Measurements from ENCODE around the gene STYXL1.

STYXL1 gene

GRCh38 chr7:76074306-76074971 is 26.6 kb upstream of the STYXL1 start:
- TF ChIP-seq, protein P1, sequence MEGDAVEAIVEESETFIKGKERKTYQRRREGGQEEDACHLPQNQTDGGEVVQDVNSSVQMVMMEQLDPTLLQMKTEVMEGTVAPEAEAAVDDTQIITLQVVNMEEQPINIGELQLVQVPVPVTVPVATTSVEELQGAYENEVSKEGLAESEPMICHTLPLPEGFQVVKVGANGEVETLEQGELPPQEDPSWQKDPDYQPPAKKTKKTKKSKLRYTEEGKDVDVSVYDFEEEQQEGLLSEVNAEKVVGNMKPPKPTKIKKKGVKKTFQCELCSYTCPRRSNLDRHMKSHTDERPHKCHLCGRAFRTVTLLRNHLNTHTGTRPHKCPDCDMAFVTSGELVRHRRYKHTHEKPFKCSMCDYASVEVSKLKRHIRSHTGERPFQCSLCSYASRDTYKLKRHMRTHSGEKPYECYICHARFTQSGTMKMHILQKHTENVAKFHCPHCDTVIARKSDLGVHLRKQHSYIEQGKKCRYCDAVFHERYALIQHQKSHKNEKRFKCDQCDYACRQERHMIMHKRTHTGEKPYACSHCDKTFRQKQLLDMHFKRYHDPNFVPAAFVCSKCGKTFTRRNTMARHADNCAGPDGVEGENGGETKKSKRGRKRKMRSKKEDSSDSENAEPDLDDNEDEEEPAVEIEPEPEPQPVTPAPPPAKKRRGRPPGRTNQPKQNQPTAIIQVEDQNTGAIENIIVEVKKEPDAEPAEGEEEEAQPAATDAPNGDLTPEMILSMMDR (IDR thresholded peaks at IDR 0.05; ENCODE audit: low read depth, low read length) = no peak
- H3K27me3 ChIP-seq = no peaks in the 10 kb centered on the region
- H3K4me3 ChIP-seq (ENCODE audit: low read depth, low read length) = no peak overlapping the region
- DNase-seq = no peak
- no peaks in the 10 kb centered on the region for H3K9me3 ChIP-seq
- H3K36me3 ChIP-seq = no peaks in the 10 kb centered on the region
- H3K4me1 ChIP-seq = no peaks in the 10 kb centered on the region

- DNase-seq = no peak
- TF ChIP-seq, protein P1 (IDR thresholded peaks at IDR 0.05; ENCODE audit: low read depth, low read length) = no peak
- Histone ChIP-seq H3K36me3 (no peaks in the 10 kb centered on the region), H3K9me3 (no peaks in the 10 kb centered on the region), H3K27me3 (no peaks in the 10 kb centered on the region), H3K4me1 (no peaks in the 10 kb centered on the region), H3K4me3 (ENCODE audit: low read depth, low read length) (no peak overlapping the region)
Measured at GRCh38 chr7:76073335-76073990, 25.7 kb upstream of the STYXL1 start.

- Histone ChIP-seq H3K4me3 (ENCODE audit: low read depth, low read length) (no peak overlapping the region), H3K27me3 (no peaks in the 10 kb centered on the region), H3K4me1 (no peaks in the 10 kb centered on the region), H3K9me3 (no peaks in the 10 kb centered on the region), H3K36me3 (peaks cover 4% of the 10 kb centered on the region)
- TF ChIP-seq, protein P1 (IDR thresholded peaks at IDR 0.05; ENCODE audit: low read depth, low read length) = no peak
- DNase-seq = no peak
Measured at GRCh38 chr7:76072243-76073148, 24.7 kb upstream of the STYXL1 start.

DNA sequence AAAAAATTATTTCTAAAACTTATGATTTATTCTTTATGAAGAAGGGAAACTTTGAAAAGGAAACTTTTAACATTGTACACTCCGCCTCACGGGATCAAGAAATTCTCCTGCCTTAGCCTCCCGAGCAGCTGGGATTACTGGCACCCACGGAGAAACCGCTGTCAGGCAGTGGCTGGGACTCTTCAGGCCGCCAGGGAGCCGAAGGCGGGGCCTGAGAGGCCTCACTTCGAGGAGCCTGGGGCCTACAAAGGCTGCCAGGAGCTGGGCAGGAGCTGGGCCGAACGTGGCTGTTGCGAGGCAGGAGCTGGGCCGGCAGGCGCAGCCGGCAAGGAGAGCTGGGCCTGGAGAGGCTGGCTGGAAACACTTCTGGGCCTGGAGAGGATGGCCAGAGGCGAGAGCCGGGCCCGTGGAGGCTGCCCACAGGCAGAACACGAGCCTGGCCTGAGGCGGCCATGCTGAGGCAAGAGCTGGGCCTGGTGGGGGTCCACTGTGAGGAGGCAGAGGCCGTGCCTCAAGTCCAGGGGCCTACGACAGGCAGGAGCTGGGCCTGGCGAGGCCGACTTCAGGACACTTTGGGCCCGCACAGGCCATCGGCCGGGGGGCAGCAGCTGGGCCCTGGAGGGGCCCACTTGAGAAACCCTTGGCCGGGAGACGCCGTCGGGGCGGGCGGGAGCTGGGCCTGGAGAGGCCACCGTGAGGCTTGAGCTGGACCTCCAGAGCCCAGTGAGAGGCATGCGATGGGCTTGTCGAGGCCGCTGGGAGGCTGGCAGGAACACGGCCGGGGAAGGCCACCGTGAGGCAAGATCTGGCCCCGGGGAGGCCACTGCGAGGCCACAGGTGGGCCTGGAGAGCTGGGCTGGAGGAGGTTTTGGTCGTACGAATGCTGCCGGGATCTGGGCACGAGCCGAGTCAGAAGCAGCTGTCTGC is 23.8 kb upstream of the STYXL1 start:
- H3K27me3 ChIP-seq = no peaks in the 10 kb centered on the region
- DNase-seq = no peak
- TF ChIP-seq, protein P1 (IDR thresholded peaks at IDR 0.05; ENCODE audit: low read depth, low read length) = no peak
- no peak overlapping the region for H3K4me3 ChIP-seq (ENCODE audit: low read depth, low read length)
- no peaks in the 10 kb centered on the region for H3K4me1 ChIP-seq
- no peaks in the 10 kb centered on the region for H3K9me3 ChIP-seq
- H3K36me3 ChIP-seq = peaks cover 11% of the 10 kb centered on the region

GRCh38 chr7:76069238-76069638 is 21.4 kb upstream of the STYXL1 start:
- Histone ChIP-seq H3K4me1 (no peaks in the 10 kb centered on the region), H3K27me3 (no peaks in the 10 kb centered on the region), H3K36me3 (peaks cover 35% of the 10 kb centered on the region), H3K9me3 (no peaks in the 10 kb centered on the region), H3K4me3 (ENCODE audit: low read depth, low read length) (no peak overlapping the region)
- TF ChIP-seq, protein P1 (IDR thresholded peaks at IDR 0.05; ENCODE audit: low read depth, low read length) = no peak
- DNase-seq = no peak
